Measurements from ENCODE around the gene CYS1.

Gene CYS1

DNA sequence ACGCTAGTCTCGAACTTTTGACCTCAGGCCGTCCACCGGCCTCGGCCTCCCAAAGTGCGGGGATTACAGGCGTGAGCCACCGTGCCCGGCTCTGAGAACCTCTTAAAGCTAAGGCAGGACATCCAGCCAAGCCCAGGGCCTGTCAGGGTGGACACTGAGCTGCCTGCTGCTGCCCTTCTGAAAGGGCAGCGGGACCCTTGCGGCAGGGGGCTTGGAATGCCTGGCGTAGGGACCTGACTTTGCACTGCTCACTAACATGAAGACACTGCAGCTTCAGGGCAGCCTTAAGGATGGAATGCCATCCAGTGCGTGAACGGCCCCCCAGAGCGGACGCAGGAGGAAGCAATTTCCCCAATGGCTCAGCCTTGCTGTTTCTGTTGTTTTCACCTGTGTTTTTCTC lies 9.0 kb downstream of the CYS1 start:
- DNase-seq = no peak

DNA sequence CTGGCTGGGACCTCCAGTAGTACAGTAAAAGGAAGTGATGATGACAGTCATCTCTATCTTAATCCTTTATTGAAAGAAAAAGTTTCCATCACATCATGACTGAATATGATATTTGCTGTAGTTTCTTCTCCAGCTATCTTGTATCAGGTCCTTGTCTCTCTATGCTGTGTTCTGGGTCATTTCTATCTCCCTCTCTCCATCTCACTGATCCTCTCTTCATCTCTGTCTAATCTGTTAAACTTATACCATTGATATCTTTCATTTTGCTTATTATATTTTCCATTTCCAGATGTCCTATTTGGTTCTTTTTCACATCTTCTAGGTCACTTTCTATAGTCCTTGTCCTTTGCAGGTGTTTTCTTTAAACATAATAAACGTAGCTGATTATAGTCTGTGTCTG lies 12.3 kb downstream of the CYS1 start:
- no peak for DNase-seq

DNA sequence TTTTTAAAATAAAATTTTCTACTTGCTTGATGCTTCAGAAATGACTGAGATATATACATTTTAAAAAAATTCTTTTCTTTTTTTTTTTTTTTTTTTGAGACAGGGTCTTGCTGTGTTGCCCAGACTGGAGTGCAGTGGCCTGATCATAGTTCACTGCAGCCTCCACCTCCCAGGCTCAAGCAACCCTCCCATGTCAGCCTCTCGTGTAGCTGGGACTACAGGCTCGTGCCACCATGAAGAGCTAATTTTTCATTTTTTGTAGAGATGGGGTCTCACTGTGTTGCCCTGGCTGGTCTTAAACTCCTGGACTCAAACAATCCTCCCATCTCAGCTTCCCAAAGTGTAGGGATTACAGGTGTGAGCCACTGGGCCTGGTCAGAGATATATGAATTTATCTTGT lies 12.9 kb downstream of the CYS1 start:
- DNase-seq = no peak

DNA sequence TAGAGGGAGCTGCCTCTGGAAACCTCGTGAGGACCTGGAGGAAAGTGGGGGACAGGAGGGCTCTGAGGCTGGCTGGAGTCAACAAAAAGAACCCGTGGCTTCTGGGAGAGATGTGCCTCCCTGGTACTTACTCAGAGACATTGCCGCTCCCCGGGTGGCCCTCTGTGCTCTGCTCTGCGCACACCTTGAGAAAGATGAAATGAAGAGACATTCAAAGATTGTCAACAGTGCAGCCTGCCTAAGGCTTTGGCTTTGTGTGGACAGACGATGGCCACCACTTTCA lies 14.5 kb downstream of the CYS1 start:
- DNase-seq = no peak

DNA sequence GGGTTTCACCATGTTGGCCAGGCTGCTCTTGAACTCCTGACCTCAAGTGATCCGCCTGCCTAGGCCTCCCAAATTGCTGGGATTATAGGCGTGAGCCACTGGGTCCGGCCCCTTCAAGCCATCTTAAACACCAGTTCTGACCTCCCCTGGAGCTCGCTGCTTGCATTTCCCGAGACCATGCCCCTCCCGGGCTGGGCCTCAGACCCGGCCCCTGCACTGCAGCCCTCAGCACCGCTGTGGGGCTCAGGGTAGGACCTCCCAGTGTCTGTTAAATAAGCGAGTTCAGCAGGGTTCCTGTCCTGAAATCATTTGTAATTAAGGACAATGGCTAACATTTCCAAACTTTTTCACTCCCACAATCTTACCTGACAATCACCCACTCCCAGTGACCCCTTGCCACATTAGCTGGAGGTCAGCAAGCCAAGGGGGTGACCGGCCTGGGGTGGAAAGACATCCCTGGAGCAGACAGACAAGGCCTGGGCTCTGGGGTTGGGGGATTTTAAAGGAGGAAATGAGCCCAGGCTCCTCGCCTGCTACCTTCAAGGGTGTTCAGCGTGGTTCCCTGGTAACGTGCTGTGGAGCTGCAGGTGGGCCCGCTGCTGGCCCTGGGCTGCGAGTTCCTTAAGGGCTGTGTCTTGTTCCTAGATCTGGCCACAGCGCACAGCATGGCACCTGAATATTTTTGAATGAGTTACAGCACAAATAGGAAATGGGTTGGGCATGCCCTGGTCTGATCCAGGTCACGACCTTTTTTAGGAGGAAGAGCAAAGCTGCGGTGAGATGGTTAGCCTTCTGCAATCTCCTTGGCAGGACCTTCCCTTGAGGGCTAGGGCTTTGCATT lies 15.1 kb downstream of the CYS1 start:
- no peak for DNase-seq

DNA sequence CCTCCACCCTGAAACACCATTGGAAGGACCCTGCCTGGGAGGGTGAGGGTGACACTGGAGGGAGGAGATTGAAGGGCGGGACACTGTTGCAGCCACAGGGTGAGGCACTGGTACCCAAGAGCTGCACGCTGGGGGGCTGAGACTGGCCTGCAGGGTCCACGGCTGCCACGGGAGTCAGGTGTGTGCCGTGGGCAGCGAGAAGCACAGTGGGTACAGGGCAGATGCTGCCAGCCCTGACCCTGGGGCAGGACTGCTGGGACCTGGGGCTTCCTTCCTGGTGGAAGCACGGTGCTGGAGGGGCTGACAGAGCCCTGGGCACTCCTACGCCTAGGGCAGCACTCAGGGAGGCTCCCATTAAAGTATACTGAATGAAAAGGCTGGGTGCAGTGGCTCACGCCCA lies 16.6 kb downstream of the CYS1 start:
- DNase-seq = no peak

DNA sequence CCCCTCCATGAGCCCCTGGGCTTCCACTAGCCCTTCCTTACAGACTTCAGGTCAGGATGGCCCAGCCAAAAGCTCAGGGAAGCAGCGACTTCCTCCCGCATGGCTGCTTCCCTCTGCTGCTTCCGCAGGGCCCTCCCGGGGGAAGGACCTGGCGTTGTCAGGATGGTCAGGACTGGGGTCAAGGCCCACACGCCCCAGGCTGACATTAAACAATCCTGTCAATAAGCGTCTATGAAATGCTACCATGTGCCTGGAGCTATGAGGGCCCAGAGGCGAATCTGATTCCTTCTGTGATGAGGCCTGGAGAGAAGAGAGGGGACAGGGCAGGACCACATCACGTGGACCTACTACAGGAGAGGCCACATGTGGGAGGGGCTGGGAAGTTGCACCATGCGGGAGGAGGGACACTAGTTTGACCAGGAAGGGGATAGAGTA lies 17.3 kb downstream of the CYS1 start:
- DNase-seq = no peak

DNA sequence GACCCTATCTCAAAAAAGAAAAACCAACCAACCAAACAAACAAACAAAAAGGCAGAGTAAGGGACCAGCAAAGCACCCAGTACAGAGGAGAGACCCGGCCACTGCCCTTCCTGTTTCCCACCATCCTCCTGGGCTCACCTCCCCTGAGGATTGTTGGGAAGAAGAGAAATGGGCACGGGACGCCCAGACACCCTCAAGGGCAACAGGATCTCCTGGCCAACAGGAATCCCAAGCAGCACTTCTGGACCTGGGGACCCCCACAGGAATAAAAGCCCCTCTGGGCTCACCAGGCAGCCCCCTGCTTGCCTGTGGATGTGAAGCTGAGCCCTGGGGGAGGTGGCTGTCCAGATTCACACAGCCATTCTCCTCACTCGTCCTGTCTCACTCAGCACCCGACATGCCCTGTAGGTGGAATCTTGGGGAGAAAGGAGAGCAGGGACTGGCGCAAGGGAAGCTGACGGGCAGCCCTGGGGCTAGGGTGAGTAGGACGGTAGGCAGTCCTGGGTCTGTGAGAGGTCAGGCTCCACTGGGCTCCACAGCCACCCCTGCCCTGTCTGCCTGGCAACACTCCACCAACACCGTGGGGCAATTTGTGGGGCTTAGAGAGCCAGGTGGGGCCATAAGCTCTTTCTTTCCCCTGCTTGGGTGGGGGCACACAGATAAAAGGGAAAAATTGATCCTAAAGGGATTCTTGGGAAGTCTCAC lies 18.8 kb downstream of the CYS1 start:
- no peak for DNase-seq

DNA sequence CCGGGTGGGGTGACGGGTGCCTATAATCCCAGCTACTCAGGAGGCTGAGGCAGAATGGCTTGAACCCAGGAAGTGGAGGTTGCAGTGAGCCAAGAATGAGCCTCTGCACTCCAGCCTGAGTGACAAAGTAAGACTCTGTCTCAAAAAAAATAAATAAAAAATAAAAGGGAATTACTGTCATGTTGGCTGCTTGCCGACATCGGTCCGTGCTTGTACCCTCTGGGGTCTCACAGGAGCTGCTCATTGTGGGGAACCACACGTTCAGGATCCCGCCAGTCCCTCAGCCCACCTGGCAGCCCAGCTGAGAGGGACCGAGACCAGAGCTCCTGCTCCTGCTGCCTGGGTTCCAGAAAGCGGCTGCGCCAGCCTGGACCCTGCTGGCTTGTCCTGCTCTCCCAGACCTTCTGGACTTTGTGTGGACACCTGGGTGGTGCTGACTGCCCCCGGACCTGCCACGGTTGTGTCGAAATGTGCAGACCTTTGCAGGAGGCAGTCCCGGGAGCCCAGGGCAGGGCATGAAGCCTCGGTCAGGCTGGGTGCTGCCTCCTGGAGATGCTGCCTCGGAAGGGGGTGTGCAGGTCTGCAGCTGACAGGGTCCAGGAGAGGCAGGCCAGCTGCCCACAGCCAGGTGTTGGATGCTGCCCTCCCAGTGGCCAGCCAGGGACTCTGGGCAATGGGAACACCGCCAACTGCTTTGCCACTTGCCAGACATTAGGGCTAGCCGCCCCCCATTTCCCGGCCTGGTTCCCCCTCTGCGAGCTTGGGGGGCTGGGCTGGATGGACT lies 20.5 kb downstream of the CYS1 start:
- peak in 1 of 2 experiments; percentile 70 for DNase-seq

DNA sequence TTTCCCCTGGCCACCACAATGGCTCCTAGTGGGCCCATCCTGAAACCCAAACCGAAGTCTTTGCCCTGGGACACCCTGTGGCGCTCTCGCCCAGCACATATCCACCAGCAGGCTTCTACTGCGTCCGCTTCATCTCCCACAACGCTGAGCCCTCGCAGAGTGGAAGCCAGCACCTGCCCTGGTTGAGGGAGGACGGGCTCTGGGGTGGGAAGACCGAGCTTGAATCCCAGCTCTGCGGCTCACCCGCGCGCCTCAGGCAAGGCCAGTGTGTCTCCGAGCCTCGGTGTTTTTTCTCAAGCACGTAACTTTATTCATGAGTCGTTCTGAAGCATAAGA lies 21.2 kb downstream of the CYS1 start:
- DNase-seq = no peak

DNA sequence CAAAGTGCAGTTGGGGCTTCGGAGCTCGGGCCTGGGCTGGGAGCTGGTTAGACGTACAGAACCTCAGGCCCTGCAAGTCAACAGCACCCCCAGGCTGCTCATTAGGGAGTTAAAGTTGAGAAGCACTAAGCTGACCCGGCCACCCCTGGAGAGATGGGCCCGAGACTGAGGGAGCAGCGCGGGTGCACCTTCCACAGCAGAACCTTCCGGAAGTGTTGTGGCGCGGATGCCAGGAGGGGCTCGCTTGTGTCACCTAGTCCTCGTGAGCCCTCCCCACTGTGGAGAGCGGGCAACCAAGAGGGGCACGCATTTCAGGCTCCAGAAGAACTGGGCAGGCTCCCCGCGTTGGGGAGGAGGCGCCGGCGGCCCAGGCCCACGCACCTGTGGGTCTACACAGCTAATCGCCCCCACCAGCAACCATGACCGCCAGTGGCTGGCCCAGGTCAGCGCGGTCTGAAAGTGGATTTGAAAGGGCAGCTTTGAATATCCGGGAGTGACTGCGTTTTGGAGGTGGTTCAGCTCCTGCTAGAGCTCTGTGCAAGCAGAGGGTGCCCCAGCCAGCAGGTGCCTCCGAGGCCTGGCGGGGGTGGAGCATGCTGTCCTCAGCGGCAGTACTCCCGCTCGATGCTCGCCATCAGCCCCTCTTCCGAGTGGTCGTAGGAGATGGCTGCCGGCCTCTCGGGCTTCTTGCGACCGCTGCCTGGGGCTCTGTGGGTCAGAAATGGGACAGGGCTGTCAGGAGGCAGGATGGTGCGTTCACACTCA lies 21.8 kb downstream of the CYS1 start:
- DNase-seq = peak in 1 of 2 experiments; percentile 17

DNA sequence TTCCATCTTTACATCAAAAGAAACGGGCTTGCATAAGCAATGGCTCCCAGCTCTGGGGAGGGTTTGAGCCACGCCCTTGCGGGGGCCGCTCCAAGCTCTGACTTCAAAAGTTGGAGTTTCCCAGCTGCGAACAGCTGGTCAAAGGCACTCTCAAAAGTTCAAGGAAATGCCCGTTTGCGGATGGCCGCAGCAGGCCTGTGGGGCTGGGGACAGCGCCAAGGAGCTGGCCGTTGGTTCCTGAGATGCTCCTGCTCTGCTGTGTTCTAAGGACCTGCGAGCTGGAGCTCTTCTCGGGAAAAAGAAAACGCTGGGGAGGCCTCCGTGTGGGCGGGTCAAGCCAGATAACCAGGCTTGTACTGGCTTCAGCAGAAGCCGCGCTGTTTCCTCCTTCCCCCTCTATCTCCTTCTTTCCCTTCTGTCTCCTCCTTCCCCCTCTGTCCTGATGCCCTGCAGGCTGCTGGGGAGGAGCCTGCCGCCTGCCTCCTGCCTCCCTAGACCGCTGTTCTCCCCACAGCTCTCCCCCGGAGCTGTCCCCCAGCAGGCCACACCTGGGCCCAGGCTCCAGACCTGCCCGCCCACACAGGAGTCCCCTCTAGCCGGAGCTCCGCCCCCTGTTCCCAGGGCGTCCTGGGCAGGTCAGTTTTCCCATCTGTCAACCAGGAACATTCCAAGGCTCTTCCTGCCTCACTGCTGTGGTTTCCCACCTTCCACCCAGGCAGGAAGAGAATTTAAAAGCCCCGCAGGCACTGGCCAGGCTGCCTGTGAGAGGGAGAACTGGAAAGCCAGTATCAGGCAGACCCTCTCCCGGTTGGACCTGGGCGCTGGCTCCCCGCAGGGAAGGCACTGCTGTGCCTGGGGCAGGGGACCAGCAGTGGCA lies 22.7 kb downstream of the CYS1 start:
- no peak for DNase-seq

DNA sequence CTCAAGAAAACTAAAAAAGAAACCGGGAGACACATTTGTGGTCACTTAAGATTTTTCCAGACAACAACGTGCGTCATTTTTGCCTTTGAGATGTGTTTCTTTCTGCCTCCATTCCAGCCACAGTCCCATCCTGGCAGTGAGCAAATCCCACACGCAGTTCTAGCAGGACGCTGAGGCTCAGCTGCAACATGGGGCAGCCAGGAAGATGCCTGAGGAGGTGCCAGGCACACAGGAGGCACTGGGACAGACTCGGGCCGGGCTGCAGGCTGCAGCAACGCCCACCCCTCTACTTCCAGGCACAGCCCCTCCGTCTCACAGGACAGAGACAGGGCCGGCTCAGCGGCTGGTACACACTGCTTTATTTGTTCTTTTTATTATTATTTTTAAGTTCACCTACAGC lies 23.8 kb downstream of the CYS1 start:
- no peak for DNase-seq

DNA sequence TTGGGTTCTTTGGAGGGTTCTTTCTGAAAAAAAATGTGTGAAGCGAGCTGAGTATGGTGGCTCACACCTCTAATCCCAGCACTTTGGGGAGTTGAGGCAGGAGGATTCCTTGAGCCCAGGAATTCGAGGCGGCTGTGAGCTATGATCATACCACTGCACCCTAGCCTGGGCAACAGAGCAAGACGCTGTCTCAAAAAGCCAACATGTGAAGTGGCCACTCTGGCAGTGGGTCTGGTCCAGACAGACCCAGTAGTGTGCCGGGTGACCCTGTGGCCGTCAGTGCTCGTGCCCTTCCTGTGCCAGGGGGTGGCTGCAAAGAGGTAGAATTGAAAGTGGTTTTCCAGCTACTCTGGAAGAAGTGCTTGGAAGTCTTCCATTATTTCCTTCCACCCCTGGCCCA lies 25.2 kb downstream of the CYS1 start:
- DNase-seq = no peak

DNA sequence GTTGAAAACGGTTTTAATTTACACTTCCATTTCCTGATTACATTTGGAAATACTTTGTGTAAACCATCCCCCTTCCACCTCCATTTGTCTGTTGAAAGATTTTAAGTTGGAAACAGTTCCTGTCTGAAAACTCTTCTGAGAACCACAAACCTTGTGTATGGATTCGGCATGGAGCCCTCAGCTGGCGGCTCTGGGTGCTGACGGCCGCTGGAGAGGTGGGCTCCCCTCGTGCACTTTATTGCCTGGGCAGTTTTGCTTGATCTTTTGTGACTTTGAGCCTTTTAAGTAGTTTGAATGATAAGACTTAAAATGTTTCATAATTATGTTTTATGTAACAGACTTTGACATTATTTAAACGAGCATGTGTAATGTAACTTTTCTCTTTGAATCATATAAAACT lies 25.8 kb downstream of the CYS1 start:
- no peak for DNase-seq

DNA sequence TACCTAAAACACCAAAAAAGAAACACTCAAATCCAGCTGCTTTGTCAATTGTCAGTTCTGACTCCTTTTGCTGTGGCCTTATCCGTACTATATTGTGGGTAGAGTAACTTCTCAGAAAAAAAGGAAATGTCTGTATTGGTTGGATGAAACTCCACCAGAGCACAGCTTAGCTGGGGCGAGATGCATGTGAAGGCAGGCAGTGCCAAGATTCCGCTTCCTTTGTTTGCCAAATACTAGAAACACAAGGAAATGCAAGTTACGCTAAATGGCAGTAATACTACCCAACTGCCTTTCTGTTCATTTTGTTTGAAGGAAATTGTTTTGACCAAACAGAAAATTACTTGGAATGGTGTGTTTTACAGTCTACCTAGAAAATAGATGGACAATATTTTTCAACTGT lies 26.9 kb downstream of the CYS1 start:
- no peak for DNase-seq

DNA sequence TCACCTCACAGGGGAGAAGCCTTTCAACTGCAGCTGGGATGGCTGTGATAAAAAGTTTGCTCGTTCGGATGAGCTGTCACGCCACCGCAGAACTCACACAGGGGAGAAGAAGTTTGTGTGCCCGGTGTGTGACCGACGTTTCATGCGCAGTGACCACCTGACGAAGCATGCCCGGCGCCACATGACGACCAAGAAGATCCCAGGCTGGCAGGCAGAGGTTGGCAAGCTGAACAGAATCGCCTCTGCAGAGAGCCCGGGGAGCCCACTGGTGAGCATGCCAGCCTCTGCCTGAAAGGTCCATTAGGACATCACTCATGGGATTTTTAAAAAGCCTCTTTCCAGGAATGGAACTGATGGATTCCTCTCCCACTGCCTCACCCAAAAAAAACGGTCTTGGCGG lies 28.0 kb downstream of the CYS1 start:
- no peak for DNase-seq

DNA sequence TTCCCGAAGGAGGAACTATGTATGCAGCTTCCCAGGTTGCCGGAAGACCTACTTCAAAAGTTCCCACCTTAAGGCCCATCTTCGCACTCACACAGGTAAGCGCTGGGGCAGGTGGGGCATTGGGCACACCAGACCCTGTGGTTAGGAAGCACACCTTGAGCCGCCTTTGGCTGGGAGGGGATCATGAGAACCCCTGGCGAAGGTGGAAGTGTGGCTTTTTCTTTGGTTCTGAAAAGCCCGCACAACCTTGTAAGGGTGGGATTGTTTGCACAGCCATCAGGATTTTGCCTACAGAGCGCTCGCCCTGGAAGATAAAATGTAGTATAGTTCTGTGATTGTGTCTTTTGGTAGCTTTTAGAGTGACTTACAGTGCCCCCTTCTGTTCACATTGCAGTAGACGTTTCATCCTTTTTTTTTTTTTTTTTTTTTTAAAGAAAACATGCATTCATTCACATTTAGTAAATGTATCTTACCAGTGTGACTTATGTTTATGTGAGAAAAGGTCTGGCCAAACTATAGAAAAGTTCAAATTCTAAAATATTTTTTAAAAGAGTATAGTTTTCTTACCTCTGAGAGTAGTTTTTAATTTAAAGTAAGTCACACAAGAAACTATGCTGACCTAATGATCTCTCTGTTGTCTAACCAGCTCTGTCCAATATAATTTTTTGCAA lies 31.6 kb downstream of the CYS1 start:
- peak; percentile 19 to 38 for DNase-seq

DNA sequence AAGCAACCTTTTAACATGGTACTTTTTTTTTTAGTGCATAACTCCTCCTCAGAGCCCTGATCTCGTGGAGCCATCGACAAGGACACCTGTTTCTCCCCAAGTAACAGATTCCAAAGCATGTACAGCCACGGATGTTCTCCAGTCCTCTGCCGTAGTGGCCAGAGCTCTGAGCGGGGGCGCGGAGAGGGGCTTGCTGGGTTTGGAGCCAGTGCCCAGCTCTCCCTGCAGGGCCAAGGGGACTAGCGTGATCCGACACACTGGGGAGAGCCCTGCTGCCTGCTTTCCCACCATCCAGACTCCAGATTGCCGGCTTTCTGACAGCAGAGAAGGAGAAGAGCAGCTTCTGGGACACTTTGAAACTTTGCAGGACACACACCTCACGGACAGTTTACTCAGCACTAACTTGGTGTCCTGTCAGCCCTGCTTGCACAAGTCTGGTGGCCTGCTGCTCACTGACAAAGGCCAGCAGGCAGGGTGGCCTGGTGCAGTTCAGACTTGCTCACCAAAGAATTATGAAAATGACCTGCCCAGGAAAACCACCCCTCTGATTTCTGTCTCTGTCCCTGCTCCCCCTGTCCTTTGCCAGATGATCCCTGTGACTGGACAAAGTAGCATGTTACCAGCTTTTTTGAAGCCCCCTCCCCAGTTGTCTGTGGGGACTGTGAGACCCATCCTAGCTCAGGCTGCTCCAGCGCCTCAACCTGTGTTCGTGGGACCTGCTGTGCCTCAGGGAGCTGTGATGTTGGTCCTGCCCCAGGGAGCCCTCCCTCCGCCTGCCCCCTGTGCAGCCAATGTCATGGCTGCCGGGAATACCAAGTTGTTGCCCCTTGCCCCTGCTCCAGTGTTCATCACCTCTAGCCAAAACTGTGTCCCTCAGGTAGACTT lies 32.4 kb downstream of the CYS1 start:
- no peak for DNase-seq

DNA sequence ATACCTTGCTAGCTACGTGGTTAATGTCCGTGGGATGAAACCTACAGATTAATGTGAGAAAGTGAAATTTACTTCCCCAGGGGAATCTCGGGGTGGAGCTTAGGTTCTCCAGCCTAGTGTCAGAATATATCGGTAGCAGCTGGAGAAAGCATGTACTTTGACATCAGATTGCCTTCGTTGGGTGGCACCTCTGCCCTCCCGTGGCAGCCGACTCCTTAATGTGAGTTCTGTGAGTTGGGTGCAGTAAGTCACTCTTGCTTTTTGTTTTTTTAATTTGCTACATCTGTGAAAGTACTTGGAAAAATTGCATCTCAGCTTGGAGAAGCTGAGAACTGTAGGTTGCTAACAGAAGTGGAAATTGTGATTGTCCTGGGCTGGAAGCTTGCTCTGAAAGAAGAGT lies 33.3 kb downstream of the CYS1 start:
- no peak for DNase-seq
